CD4-positive, alpha-beta memory T cell (primary cell): Measurements from ENCODE around the gene SYCE1. TPM values are rescaled to one million over a fixed set of nuclear protein-coding genes. Genes with fewer than 3 reads are reported as not detected.

Experiments used
- CTCF ChIA-PET: fragments of 350-600 bp; sonication (Branson Sonifier 250); formaldehyde crosslinking; loops from one replicate; lab custom pipeline; 2021; ENCODE audit warnings: inconsistent platforms; ENCODE audit not compliant: partially characterized antibody; lab: Charles Lee
- POLR2A ChIA-PET: fragments of 350-600 bp; sonication (Branson Sonifier 250); formaldehyde crosslinking; loops from one replicate; lab custom pipeline; 2021; ENCODE audit not compliant: partially characterized antibody; lab: Charles Lee
- DNase-seq, 5 donors: peaks; one replicate each; pipeline versions ENCODE4 v3.0.0 to v3.0.0-alpha.2; 2020 to 2022; ENCODE audit warnings: mixed read lengths in 1 of 5
- H3K27ac ChIP-seq: one replicate; pipeline ENCODE4 v1.7.0; 2013; ENCODE audit warnings: low read depth, low read length
- H3K27me3 ChIP-seq: 2 replicates; pipeline ENCODE4 v1.7.0; 2013; ENCODE audit warnings: mild to moderate bottlenecking, low read length, moderate library complexity; ENCODE audit not compliant: insufficient read depth
- H3K36me3 ChIP-seq: 2 replicates; pipeline ENCODE4 v1.7.0; 2013; ENCODE audit warnings: mild to moderate bottlenecking, low read length, moderate library complexity; ENCODE audit not compliant: insufficient read depth
- H3K4me1 ChIP-seq: 2 replicates; pipeline ENCODE4 v1.7.0; 2013; ENCODE audit warnings: mild to moderate bottlenecking, low read length, moderate library complexity; ENCODE audit not compliant: insufficient read depth
- H3K4me3 ChIP-seq, 2 donors: one replicate each; pipeline ENCODE4 v1.7.0; 2013; ENCODE audit warnings: low read length in 2 of 2, mild to moderate bottlenecking in 1 of 2
- H3K9me3 ChIP-seq, 2 donors: one replicate each; pipeline ENCODE4 v1.7.0; 2013; ENCODE audit warnings: low read length in 2 of 2, control low read depth in 1 of 2; ENCODE audit not compliant: control insufficient read depth in 1 of 2
- H3K27ac Mint-ChIP-seq, 7 donors: one replicate each; pipeline ENCODE4 v1.8.0; 2020 to 2021; ENCODE audit warnings: mixed read lengths in 7 of 7, mild to moderate bottlenecking in 6 of 7, inconsistent platforms in 3 of 7, moderate library complexity in 3 of 7
- H3K27me3 Mint-ChIP-seq, 2 donors: one replicate each; pipeline ENCODE4 v1.8.0; 2020 to 2021; ENCODE audit warnings: mixed read lengths in 2 of 2
- H3K36me3 Mint-ChIP-seq, 2 donors: one replicate each; pipeline ENCODE4 v1.8.0; 2020 to 2021; ENCODE audit warnings: mixed read lengths in 2 of 2, inconsistent platforms in 1 of 2, mild to moderate bottlenecking in 1 of 2
- H3K4me1 Mint-ChIP-seq, 4 donors: one replicate each; pipeline ENCODE4 v1.8.0; 2020 to 2021; ENCODE audit warnings: mixed read lengths in 4 of 4, mild to moderate bottlenecking in 1 of 4
- H3K4me3 Mint-ChIP-seq, 8 donors: one replicate each; pipeline ENCODE4 v1.8.0; 2020 to 2021; ENCODE audit warnings: mixed read lengths in 8 of 8, mild to moderate bottlenecking in 7 of 8, moderate library complexity in 6 of 8, inconsistent platforms in 3 of 8
- H3K9me3 Mint-ChIP-seq, 8 donors: one replicate each; pipeline ENCODE4 v1.8.0; 2020 to 2021; ENCODE audit warnings: mixed read lengths in 8 of 8, mild to moderate bottlenecking in 5 of 8, inconsistent platforms in 3 of 8, moderate library complexity in 1 of 8
- intact Hi-C: fragments of 100-400 bp; cut with micrococcal nuclease; formaldehyde crosslinking; loops from one replicate; pipeline ENCODE4 v1.15.1; 2023
- polyA plus RNA-seq, 2 donors: library from polyadenylated mRNA; unstranded; fragments of 300-500 nt; fragmentation: Illumina TruSeq; gene quantifications; one replicate each; pipeline ENCODE4 v1.2.3, GENCODE V29; 2021
- total RNA-seq, 2 experiments: library from RNA; stranded (reverse); gene quantifications; one replicate each; pipeline ENCODE4 v1.2.3, GENCODE V29; 2021

The SYCE1 gene
- total and polyA plus RNA-seq, 4 experiments from 2014 or later: 0.14 to 0.91 (median 0.49) TPM

- peaks cover 5 to 17% (median 12%) of the 10 kb centered on the region in 4 donors for H3K4me1 Mint-ChIP-seq
- no peak overlapping the region for H3K4me3 Mint-ChIP-seq
- no peaks in the 10 kb centered on the region for H3K27me3 ChIP-seq
- intact Hi-C loops: no loop called here
- ChIA-PET CTCF (interaction anchor here (1.2 to 2.3 kb wide), 4 partner anchors 74 to 186 kb away, joined by 4 to 9 read pairs (median 4); no protein-coding TSS in a partner anchor), POLR2A (no interaction called here)
- H3K27ac ChIP-seq: no peak overlapping the region
- H3K4me3 ChIP-seq: no peak overlapping the region
- H3K36me3 Mint-ChIP-seq: no peaks in the 10 kb centered on the region
- no peak overlapping the region for H3K27ac Mint-ChIP-seq
- no peaks in the 10 kb centered on the region for H3K9me3 ChIP-seq
- no peaks in the 10 kb centered on the region for H3K36me3 ChIP-seq
- DNase-seq: no peak
- peaks cover 13% of the 10 kb centered on the region for H3K4me1 ChIP-seq
- peaks cover 0 to 2% (median 0%) of the 10 kb centered on the region in 8 donors for H3K9me3 Mint-ChIP-seq
- peaks cover 2 to 6% of the 10 kb centered on the region in 2 donors for H3K27me3 Mint-ChIP-seq
Measured at GRCh38 chr10:133516057-133516456, 49.3 kb downstream of the SYCE1 start.

GRCh38 chr10:133515471-133515870 lies 49.9 kb downstream of the SYCE1 start:
- H3K27ac Mint-ChIP-seq: no peak overlapping the region
- CTCF ChIA-PET: interaction anchor here (1.5 to 2.3 kb wide), 2 partner anchors 77 to 186 kb away, joined by 4 to 9 read pairs; no protein-coding TSS in a partner anchor
- Histone ChIP-seq H3K9me3 (no peaks in the 10 kb centered on the region), H3K27ac (no peak overlapping the region), H3K4me3 (no peak overlapping the region), H3K36me3 (no peaks in the 10 kb centered on the region), H3K27me3 (no peaks in the 10 kb centered on the region), H3K4me1 (peaks cover 9% of the 10 kb centered on the region)
- peaks cover 2 to 8% of the 10 kb centered on the region in 2 donors for H3K27me3 Mint-ChIP-seq
- POLR2A ChIA-PET: no interaction called here
- H3K4me3 Mint-ChIP-seq: no peak overlapping the region
- intact Hi-C loops: no loop called here
- peaks cover 0 to 4% of the 10 kb centered on the region in 2 donors for H3K36me3 Mint-ChIP-seq
- DNase-seq: no peak
- H3K4me1 Mint-ChIP-seq: peaks cover 2 to 12% (median 8%) of the 10 kb centered on the region in 4 donors
- H3K9me3 Mint-ChIP-seq: peaks cover 0 to 4% (median 0%) of the 10 kb centered on the region in 8 donors

- Mint-ChIP-seq H3K27ac (no peak overlapping the region), H3K4me1 (peaks cover 0 to 11% (median 2%) of the 10 kb centered on the region in 4 donors), H3K4me3 (no peak overlapping the region), H3K36me3 (peaks cover 0 to 14% of the 10 kb centered on the region in 2 donors), H3K9me3 (peaks cover 0 to 22% (median 13%) of the 10 kb centered on the region in 8 donors), H3K27me3 (peaks cover 10 to 11% of the 10 kb centered on the region in 2 donors)
- Histone ChIP-seq H3K27me3 (no peaks in the 10 kb centered on the region), H3K9me3 (no peaks in the 10 kb centered on the region), H3K36me3 (no peaks in the 10 kb centered on the region), H3K27ac (no peak overlapping the region), H3K4me1 (no peaks in the 10 kb centered on the region), H3K4me3 (no peak overlapping the region)
- ChIA-PET POLR2A (no interaction called here), CTCF (no interaction called here)
- no peak for DNase-seq
- intact Hi-C loops: no loop called here
Measured at GRCh38 chr10:133511907-133512528, 53.4 kb downstream of the SYCE1 start.

- Histone ChIP-seq H3K9me3 (no peaks in the 10 kb centered on the region), H3K4me1 (no peaks in the 10 kb centered on the region), H3K4me3 (no peak overlapping the region), H3K27me3 (no peaks in the 10 kb centered on the region), H3K36me3 (no peaks in the 10 kb centered on the region), H3K27ac (no peak overlapping the region)
- ChIA-PET CTCF (no interaction called here), POLR2A (no interaction called here)
- no peak for DNase-seq
- H3K4me1 Mint-ChIP-seq: peaks cover 0 to 11% (median 2%) of the 10 kb centered on the region in 4 donors
- intact Hi-C loops: no loop called here
- no peak overlapping the region for H3K4me3 Mint-ChIP-seq
- peaks cover 0 to 22% (median 13%) of the 10 kb centered on the region in 8 donors for H3K9me3 Mint-ChIP-seq
- H3K36me3 Mint-ChIP-seq: peaks cover 0 to 14% of the 10 kb centered on the region in 2 donors
- no peak overlapping the region for H3K27ac Mint-ChIP-seq
- peaks cover 10% of the 10 kb centered on the region in 2 donors for H3K27me3 Mint-ChIP-seq
Measured at GRCh38 chr10:133511408-133511807, 54.0 kb downstream of the SYCE1 start.

GRCh38 chr10:133509700-133510099 lies 55.7 kb downstream of the SYCE1 start:
- no peaks in the 10 kb centered on the region for H3K4me1 ChIP-seq
- intact Hi-C loops: no loop called here
- H3K27me3 Mint-ChIP-seq: peaks cover 10 to 12% of the 10 kb centered on the region in 2 donors
- peaks cover 0 to 22% (median 13%) of the 10 kb centered on the region in 8 donors for H3K9me3 Mint-ChIP-seq
- POLR2A ChIA-PET: interaction anchor here (1.6 kb wide), 1 partner anchor 11 kb away, joined by 3 read pairs; no protein-coding TSS in a partner anchor
- H3K27ac ChIP-seq: no peak overlapping the region
- no peaks in the 10 kb centered on the region for H3K9me3 ChIP-seq
- H3K36me3 Mint-ChIP-seq: peaks cover 2 to 14% of the 10 kb centered on the region in 2 donors
- H3K27ac Mint-ChIP-seq: peak overlapping the region in 1 of 7 donors; percentile 3
- CTCF ChIA-PET: interaction anchor here (0.8 to 2.8 kb wide), 3 partner anchors 10 to 180 kb away, joined by 3 to 10 read pairs (median 3); no protein-coding TSS in a partner anchor
- H3K4me3 Mint-ChIP-seq: no peak overlapping the region
- H3K4me1 Mint-ChIP-seq: peaks cover 0 to 11% (median 2%) of the 10 kb centered on the region in 4 donors
- no peaks in the 10 kb centered on the region for H3K27me3 ChIP-seq
- peak in 2 of 5 donors; percentile 15 to 53 for DNase-seq
- H3K4me3 ChIP-seq: no peak overlapping the region
- H3K36me3 ChIP-seq: no peaks in the 10 kb centered on the region

Other genes starting within 250 kb of the SYCE1 start
- gene CALY, start 228.7 kb downstream of the SYCE1 start, total RNA-seq: 1 to 10 TPM; 6.4 to 7.2 TPM
- gene CALY, start 228.7 kb downstream of the SYCE1 start, polyA plus RNA-seq: 1 to 10 TPM; 1.4 to 2.2 TPM
- gene PRAP1, start 218.2 kb downstream of the SYCE1 start, total RNA-seq: not detected
- gene PRAP1, start 218.2 kb downstream of the SYCE1 start, polyA plus RNA-seq: not detected
- gene FUOM, start 207.6 kb downstream of the SYCE1 start, total RNA-seq: 10 to 100 TPM; 17.1 to 18.1 TPM
- 10 to 100 TPM; 15.6 to 16.3 TPM for gene FUOM, start 207.6 kb downstream of the SYCE1 start, polyA plus RNA-seq
- gene ECHS1, start 192.2 kb downstream of the SYCE1 start, total RNA-seq: 10 to 100 TPM; 29.7 to 30.6 TPM
- 100 to 1,000 TPM in 1 of 2 donors, 10 to 100 TPM in 1; 81.4 to 117 TPM for gene ECHS1, start 192.2 kb downstream of the SYCE1 start, polyA plus RNA-seq
- gene PAOX, start 186.3 kb downstream of the SYCE1 start, total RNA-seq: 1 to 10 TPM; 9.1 to 9.5 TPM
- gene PAOX, start 186.3 kb downstream of the SYCE1 start, polyA plus RNA-seq: 10 to 100 TPM in 1 of 2 donors, 1 to 10 TPM in 1; 7.6 to 10.3 TPM
- 10 to 100 TPM; 64.8 to 65.4 TPM for gene MTG1, start 171.4 kb downstream of the SYCE1 start, total RNA-seq
- gene MTG1, start 171.4 kb downstream of the SYCE1 start, polyA plus RNA-seq: 10 to 100 TPM; 32.6 to 37.0 TPM
- not detected for gene SPRN, start 141.0 kb downstream of the SYCE1 start, total RNA-seq
- gene SPRN, start 141.0 kb downstream of the SYCE1 start, polyA plus RNA-seq: under 1 TPM; 0.14 to 0.26 TPM
- gene SCART1, start 111.6 kb downstream of the SYCE1 start, total RNA-seq: 10 to 100 TPM; 10.5 to 11.2 TPM
- gene SCART1, start 111.6 kb downstream of the SYCE1 start, polyA plus RNA-seq: 1 to 10 TPM in 1 of 2 donors, under 1 TPM in 1; 0.49 to 1.2 TPM
- 1 to 10 TPM; 1.2 to 2.8 TPM for gene CYP2E1, start 38.2 kb downstream of the SYCE1 start, total RNA-seq
- gene CYP2E1, start 38.2 kb downstream of the SYCE1 start, polyA plus RNA-seq: under 1 TPM; 0.30 to 0.94 TPM
- not detected for gene FRG2B, start 61.2 kb upstream of the SYCE1 start, total RNA-seq
- not detected for gene FRG2B, start 61.2 kb upstream of the SYCE1 start, polyA plus RNA-seq